ENCODE measurements around the gene TMEM176A.
"Not testable (repeated sequence)": the region's sequence is repeated elsewhere in the genome, so short reads cannot be mapped to it uniquely, and the experiment has no call there.

Gene TMEM176A

GRCh38 chr7:150807616-150808438 lies 7.3 kb downstream of the TMEM176A start:
- not testable (repeated sequence) for H3K27ac ChIP-seq (ENCODE audit: low read depth, low read length); H3K27me3 ChIP-seq (ENCODE audit: control insufficient read depth in 5 of 5, insufficient read depth in 4 of 5, low read length in 5 of 5); H3K9ac ChIP-seq (ENCODE audit: low read length in 5 of 5); H3K4me1 ChIP-seq (ENCODE audit: control insufficient read depth in 5 of 5, insufficient read depth in 5 of 5, low read length in 5 of 5); H3K4me3 ChIP-seq (ENCODE audit: low read depth in 1 of 5, low read length in 5 of 5)
- Histone ChIP-seq H3K36me3 (ENCODE audit: control insufficient read depth in 5 of 5, insufficient read depth in 5 of 5, low read length in 5 of 5) (peaks cover 0 to 23% (median 12%) of the 10 kb centered on the region in 5 donors), H3K9me3 (ENCODE audit: control insufficient read depth in 5 of 5, low read length in 5 of 5) (peaks cover 2 to 19% (median 16%) of the 10 kb centered on the region in 5 donors)

DNA sequence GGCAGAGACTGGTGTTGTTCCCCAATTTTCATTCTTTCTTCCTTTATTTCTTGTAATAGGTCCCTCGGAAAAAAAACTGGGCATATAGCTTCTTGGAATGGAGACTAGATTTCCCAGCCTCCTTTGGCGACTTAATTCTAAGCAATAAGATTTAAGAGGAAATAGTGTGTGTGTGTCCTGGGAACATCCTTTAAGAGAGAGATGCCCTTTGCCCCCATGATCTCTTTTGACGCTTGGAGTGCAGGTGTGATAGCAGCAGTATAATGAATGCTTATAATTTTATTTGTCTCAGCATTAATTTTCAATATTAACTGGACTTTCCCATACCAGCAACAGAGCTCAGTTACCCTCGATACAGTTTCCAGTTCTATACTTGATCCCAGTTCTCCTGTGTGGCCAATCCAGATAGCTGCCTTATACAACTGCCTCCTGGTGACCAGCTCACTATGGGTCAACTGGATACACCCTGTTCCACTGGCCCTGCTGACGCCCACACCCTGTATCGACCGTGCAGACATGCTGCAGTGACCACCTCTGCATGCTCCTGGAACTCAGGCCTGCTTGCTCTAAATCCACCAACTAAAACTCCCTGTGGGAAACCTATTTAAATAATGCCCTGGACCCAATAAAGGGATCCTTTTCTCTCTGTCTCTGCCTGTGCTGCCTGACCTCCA lies 13.9 kb downstream of the TMEM176A start:
- Histone ChIP-seq H3K9ac (ENCODE audit: low read length in 5 of 5) (no peak overlapping the region), H3K27me3 (ENCODE audit: control insufficient read depth in 5 of 5, insufficient read depth in 4 of 5, low read length in 5 of 5) (no peaks in the 10 kb centered on the region), H3K4me1 (ENCODE audit: control insufficient read depth in 5 of 5, insufficient read depth in 5 of 5, low read length in 5 of 5) (no peaks in the 10 kb centered on the region), H3K9me3 (ENCODE audit: control insufficient read depth in 5 of 5, low read length in 5 of 5) (peaks cover 0 to 21% (median 13%) of the 10 kb centered on the region in 5 donors), H3K4me3 (ENCODE audit: low read depth in 1 of 5, low read length in 5 of 5) (no peak overlapping the region), H3K36me3 (ENCODE audit: control insufficient read depth in 5 of 5, insufficient read depth in 5 of 5, low read length in 5 of 5) (no peaks in the 10 kb centered on the region), H3K27ac (ENCODE audit: low read depth, low read length) (no peak overlapping the region)

GRCh38 chr7:150818971-150819370 lies 18.4 kb downstream of the TMEM176A start:
- Histone ChIP-seq H3K9ac (ENCODE audit: low read length in 5 of 5) (no peak overlapping the region), H3K36me3 (ENCODE audit: control insufficient read depth in 5 of 5, insufficient read depth in 5 of 5, low read length in 5 of 5) (no peaks in the 10 kb centered on the region), H3K27ac (ENCODE audit: low read depth, low read length) (no peak overlapping the region), H3K4me3 (ENCODE audit: low read depth in 1 of 5, low read length in 5 of 5) (no peak overlapping the region), H3K9me3 (ENCODE audit: control insufficient read depth in 5 of 5, low read length in 5 of 5) (peaks cover 0 to 19% (median 17%) of the 10 kb centered on the region in 5 donors), H3K27me3 (ENCODE audit: control insufficient read depth in 5 of 5, insufficient read depth in 4 of 5, low read length in 5 of 5) (no peaks in the 10 kb centered on the region), H3K4me1 (ENCODE audit: control insufficient read depth in 5 of 5, insufficient read depth in 5 of 5, low read length in 5 of 5) (no peaks in the 10 kb centered on the region)

DNA sequence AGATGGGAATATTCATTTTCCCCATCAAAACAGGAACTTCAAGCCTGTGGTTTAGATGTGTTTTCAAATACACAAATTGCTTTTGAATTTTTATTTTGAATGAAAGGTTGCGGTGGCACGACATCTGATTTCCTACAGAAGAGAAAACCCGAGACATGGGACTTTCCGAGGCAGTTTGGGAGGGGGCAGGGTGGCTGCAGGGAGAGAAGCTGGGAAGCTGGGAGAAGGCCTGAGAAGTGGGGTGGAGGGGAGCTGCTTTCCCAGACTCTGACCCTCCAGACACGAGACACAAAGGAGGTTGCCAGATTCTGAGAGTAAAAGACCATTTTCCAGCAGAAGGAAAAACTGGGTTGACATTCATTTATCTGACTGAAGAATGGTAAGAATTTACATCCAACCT lies 19.6 kb downstream of the TMEM176A start:
- Histone ChIP-seq H3K27ac (ENCODE audit: low read depth, low read length) (no peak overlapping the region), H3K9ac (ENCODE audit: low read length in 5 of 5) (no peak overlapping the region), H3K27me3 (ENCODE audit: control insufficient read depth in 5 of 5, insufficient read depth in 4 of 5, low read length in 5 of 5) (no peaks in the 10 kb centered on the region), H3K4me1 (ENCODE audit: control insufficient read depth in 5 of 5, insufficient read depth in 5 of 5, low read length in 5 of 5) (no peaks in the 10 kb centered on the region), H3K4me3 (ENCODE audit: low read depth in 1 of 5, low read length in 5 of 5) (no peak overlapping the region), H3K9me3 (ENCODE audit: control insufficient read depth in 5 of 5, low read length in 5 of 5) (peaks cover 0 to 13% (median 12%) of the 10 kb centered on the region in 5 donors), H3K36me3 (ENCODE audit: control insufficient read depth in 5 of 5, insufficient read depth in 5 of 5, low read length in 5 of 5) (no peaks in the 10 kb centered on the region)

DNA sequence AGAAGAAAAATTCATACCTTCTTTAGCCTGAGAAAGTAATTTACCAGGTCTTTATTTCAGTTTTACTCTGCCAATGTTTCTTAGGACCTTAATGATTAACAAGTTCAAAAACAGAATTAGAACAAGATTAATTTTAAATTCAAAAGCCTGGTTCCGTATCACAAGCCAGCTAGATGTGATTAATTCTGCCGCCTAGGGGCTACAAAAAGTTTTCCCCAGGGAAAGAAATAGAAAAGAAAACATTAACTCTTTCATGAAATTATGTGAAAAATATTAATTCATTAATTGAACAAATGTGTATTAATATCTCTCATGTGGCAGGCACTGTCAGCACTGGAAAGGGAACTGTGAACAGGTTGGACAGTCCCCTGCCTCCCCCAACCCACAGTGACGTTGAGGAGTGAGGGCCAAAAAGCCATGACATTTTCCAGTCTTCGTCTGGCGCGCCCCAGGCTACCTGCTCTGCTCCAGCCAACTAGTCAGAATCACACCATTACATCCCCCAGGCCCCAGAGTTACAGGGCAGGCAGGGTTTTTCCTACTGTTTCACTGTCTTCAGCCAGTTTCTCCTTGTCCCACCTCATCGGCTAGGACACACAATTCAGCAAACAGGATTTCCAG lies 20.1 kb downstream of the TMEM176A start:
- Histone ChIP-seq H3K4me1 (ENCODE audit: control insufficient read depth in 5 of 5, insufficient read depth in 5 of 5, low read length in 5 of 5) (no peaks in the 10 kb centered on the region), H3K27me3 (ENCODE audit: control insufficient read depth in 5 of 5, insufficient read depth in 4 of 5, low read length in 5 of 5) (no peaks in the 10 kb centered on the region), H3K9ac (ENCODE audit: low read length in 5 of 5) (no peak overlapping the region), H3K27ac (ENCODE audit: low read depth, low read length) (no peak overlapping the region), H3K4me3 (ENCODE audit: low read depth in 1 of 5, low read length in 5 of 5) (no peak overlapping the region), H3K36me3 (ENCODE audit: control insufficient read depth in 5 of 5, insufficient read depth in 5 of 5, low read length in 5 of 5) (no peaks in the 10 kb centered on the region), H3K9me3 (ENCODE audit: control insufficient read depth in 5 of 5, low read length in 5 of 5) (peaks cover 0 to 12% (median 11%) of the 10 kb centered on the region in 5 donors)

GRCh38 chr7:150823043-150823442 lies 22.5 kb downstream of the TMEM176A start:
- Histone ChIP-seq H3K9me3 (ENCODE audit: control insufficient read depth in 5 of 5, low read length in 5 of 5) (peaks cover 0 to 4% (median 0%) of the 10 kb centered on the region in 5 donors), H3K27me3 (ENCODE audit: control insufficient read depth in 5 of 5, insufficient read depth in 4 of 5, low read length in 5 of 5) (no peaks in the 10 kb centered on the region), H3K36me3 (ENCODE audit: control insufficient read depth in 5 of 5, insufficient read depth in 5 of 5, low read length in 5 of 5) (no peaks in the 10 kb centered on the region), H3K27ac (ENCODE audit: low read depth, low read length) (no peak overlapping the region), H3K9ac (ENCODE audit: low read length in 5 of 5) (no peak overlapping the region), H3K4me1 (ENCODE audit: control insufficient read depth in 5 of 5, insufficient read depth in 5 of 5, low read length in 5 of 5) (peaks cover 0 to 5% (median 0%) of the 10 kb centered on the region in 5 donors), H3K4me3 (ENCODE audit: low read depth in 1 of 5, low read length in 5 of 5) (no peak overlapping the region)

GRCh38 chr7:150823484-150824126 lies 23.0 kb downstream of the TMEM176A start:
- H3K27ac ChIP-seq (ENCODE audit: low read depth, low read length), result no peak overlapping the region
- no peak overlapping the region for H3K9ac ChIP-seq (ENCODE audit: low read length in 5 of 5)
- no peak overlapping the region for H3K4me3 ChIP-seq (ENCODE audit: low read depth in 1 of 5, low read length in 5 of 5)
- H3K9me3 ChIP-seq (ENCODE audit: control insufficient read depth in 5 of 5, low read length in 5 of 5), result peaks cover 0 to 4% (median 0%) of the 10 kb centered on the region in 5 donors
- no peaks in the 10 kb centered on the region for H3K36me3 ChIP-seq (ENCODE audit: control insufficient read depth in 5 of 5, insufficient read depth in 5 of 5, low read length in 5 of 5)
- peaks cover 0 to 5% (median 0%) of the 10 kb centered on the region in 5 donors for H3K4me1 ChIP-seq (ENCODE audit: control insufficient read depth in 5 of 5, insufficient read depth in 5 of 5, low read length in 5 of 5)
- H3K27me3 ChIP-seq (ENCODE audit: control insufficient read depth in 5 of 5, insufficient read depth in 4 of 5, low read length in 5 of 5), result no peaks in the 10 kb centered on the region

GRCh38 chr7:150824379-150825177 lies 24.0 kb downstream of the TMEM176A start:
- H3K4me1 ChIP-seq (ENCODE audit: control insufficient read depth in 5 of 5, insufficient read depth in 5 of 5, low read length in 5 of 5), result peaks cover 0 to 5% (median 0%) of the 10 kb centered on the region in 5 donors
- no peak overlapping the region for H3K9ac ChIP-seq (ENCODE audit: low read length in 5 of 5)
- no peaks in the 10 kb centered on the region for H3K36me3 ChIP-seq (ENCODE audit: control insufficient read depth in 5 of 5, insufficient read depth in 5 of 5, low read length in 5 of 5)
- H3K27me3 ChIP-seq (ENCODE audit: control insufficient read depth in 5 of 5, insufficient read depth in 4 of 5, low read length in 5 of 5), result no peaks in the 10 kb centered on the region
- H3K9me3 ChIP-seq (ENCODE audit: control insufficient read depth in 5 of 5, low read length in 5 of 5), result peaks cover 0 to 4% (median 0%) of the 10 kb centered on the region in 5 donors
- H3K27ac ChIP-seq (ENCODE audit: low read depth, low read length), result no peak overlapping the region
- H3K4me3 ChIP-seq (ENCODE audit: low read depth in 1 of 5, low read length in 5 of 5), result no peak overlapping the region

- Histone ChIP-seq H3K27ac (ENCODE audit: low read depth, low read length) (no peak overlapping the region), H3K9me3 (ENCODE audit: control insufficient read depth in 5 of 5, low read length in 5 of 5) (peaks cover 0 to 4% (median 0%) of the 10 kb centered on the region in 5 donors), H3K4me3 (ENCODE audit: low read depth in 1 of 5, low read length in 5 of 5) (no peak overlapping the region), H3K4me1 (ENCODE audit: control insufficient read depth in 5 of 5, insufficient read depth in 5 of 5, low read length in 5 of 5) (peaks cover 0 to 5% (median 0%) of the 10 kb centered on the region in 5 donors), H3K9ac (ENCODE audit: low read length in 5 of 5) (no peak overlapping the region), H3K36me3 (ENCODE audit: control insufficient read depth in 5 of 5, insufficient read depth in 5 of 5, low read length in 5 of 5) (no peaks in the 10 kb centered on the region), H3K27me3 (ENCODE audit: control insufficient read depth in 5 of 5, insufficient read depth in 4 of 5, low read length in 5 of 5) (peaks cover 0 to 4% (median 0%) of the 10 kb centered on the region in 5 donors)
Observed at GRCh38 chr7:150826061-150826849, 25.7 kb downstream of the TMEM176A start.

Data from subcutaneous abdominal adipose tissue (tissue), 5 donors.